K562 (cell line): ENCODE results near the gene RASGRP2. TPM values are rescaled to one million over a fixed set of nuclear protein-coding genes. Genes with fewer than 3 reads are reported as not detected.

Experiments used
- ATAC-seq: fragments of 200-7000 bp; cut with Tn5 transposase; 3 replicates; pipeline ENCODE4 v1.9.1; 2020; ENCODE audit warnings: moderate library complexity
- BruUV-seq: library from RNA; stranded (reverse); fragments of 400-500 nt; replicated peaks from 2 replicates; lab custom pipeline; 2021; lab: Mats Ljungman, UMichigan
- CTCF ChIA-PET: fragments of 300-600 bp; formaldehyde crosslinking; extraction: SDS; loops from one replicate; lab custom pipeline; 2021; ENCODE audit warnings: low intra/inter-chr PET ratio; lab: Yijun Ruan, JAX
- POLR2A ChIA-PET: fragments of 300-600, 350-650 bp; sonication (Branson Sonifier 250); formaldehyde crosslinking; extraction: SDS; loops from one replicate; lab custom pipeline; 2021; ENCODE audit warnings: antibody characterized with exemption, inconsistent platforms; lab: Yijun Ruan, JAX
- DNase-seq, 4 experiments: peaks; one replicate each; pipeline versions ENCODE4 v3.0.0 to v3.0.0-alpha.2; 2011 to 2018; ENCODE audit warnings: low spot score in 3 of 4, mixed read lengths in 3 of 4; ENCODE audit errors: extremely low read depth in 1 of 4
- FAIRE-seq: peaks from 2 replicates; lab custom pipeline; 2011; peaks lifted over from hg19 to GRCh38; lab: Jason Lieb, UNC
- H2AFZ ChIP-seq: 2 replicates; pipeline ENCODE4 v1.6.0; 2011; ENCODE audit warnings: low read depth, low read length, control low read depth, inconsistent platforms
- H3K27ac ChIP-seq: fragments of 200-600 bp; 3 replicates; pipeline ENCODE4 v1.8.0; 2011; ENCODE audit warnings: low read depth, mild to moderate bottlenecking, control low read depth, inconsistent platforms, low read length, moderate library complexity, mixed read lengths; ENCODE audit errors: extremely low read depth
- H3K27me3 ChIP-seq, 2 experiments: fragments of 300-600 bp in 1 of 2; 2 replicates in 1 of 2; 3 replicates in 1 of 2; pipeline versions ENCODE4 v1.6.0 to v1.8.0; 2011; ENCODE audit warnings: inconsistent platforms in 2 of 2, low read length in 2 of 2, mild to moderate bottlenecking in 1 of 2, mixed read lengths in 1 of 2, moderate library complexity in 1 of 2; ENCODE audit not compliant: control insufficient read depth in 2 of 2, insufficient read depth in 2 of 2
- H3K36me3 ChIP-seq: fragments of 300-600 bp; 3 replicates; pipeline ENCODE4 v1.8.0; 2011; ENCODE audit warnings: mild to moderate bottlenecking, low read length, inconsistent platforms; ENCODE audit not compliant: control insufficient read depth, insufficient read depth
- H3K4me1 ChIP-seq, 2 experiments: fragments of 200-600 bp in 1 of 2; replicated peaks in 1 of 2; 2 replicates in 1 of 2; 3 replicates in 1 of 2; pipeline versions ENCODE4 v1.5.1 to v1.8.0; 2011; ENCODE audit warnings: inconsistent platforms in 2 of 2, low read length in 2 of 2, mild to moderate bottlenecking in 1 of 2, mixed read lengths in 1 of 2, moderate library complexity in 1 of 2; ENCODE audit not compliant: control insufficient read depth in 2 of 2, insufficient read depth in 2 of 2
- H3K4me2 ChIP-seq: 2 replicates; pipeline ENCODE4 v1.6.1; 2011; ENCODE audit warnings: low read length, control low read depth, inconsistent platforms, mixed read lengths; ENCODE audit not compliant: insufficient read depth
- H3K4me3 ChIP-seq: fragments of 200-600 bp; sonication (generic), shearing (Covaris generic); 2 replicates; pipeline ENCODE4 v1.5.1; 2016; ENCODE audit warnings: control low read depth, inconsistent platforms
- H3K79me2 ChIP-seq: fragments of 200-600 bp; 3 replicates; pipeline ENCODE4 v1.8.0; 2011; ENCODE audit warnings: low read length, inconsistent platforms; ENCODE audit not compliant: control insufficient read depth, insufficient read depth
- H3K9ac ChIP-seq, 2 experiments: 2 replicates each; pipeline versions ENCODE4 v1.6.0 to v1.6.1; 2011; ENCODE audit warnings: low read depth in 2 of 2, low read length in 2 of 2, control low read depth in 1 of 2, inconsistent platforms in 1 of 2, mild to moderate bottlenecking in 1 of 2, mixed read lengths in 1 of 2; ENCODE audit not compliant: insufficient read depth in 1 of 2
- H3K9me1 ChIP-seq: one replicate; pipeline ENCODE4 v1.6.0; 2011; ENCODE audit warnings: inconsistent platforms, mild to moderate bottlenecking, low read length, moderate library complexity; ENCODE audit not compliant: control insufficient read depth, insufficient read depth
- H3K9me3 ChIP-seq: replicated peaks from 2 replicates; pipeline ENCODE4 v1.5.1; 2011; ENCODE audit warnings: low read depth, low read length, inconsistent platforms; ENCODE audit not compliant: control insufficient read depth, insufficient read depth
- H4K20me1 ChIP-seq: replicated peaks from 2 replicates; pipeline ENCODE4 v1.6.1; 2011; ENCODE audit warnings: low read length, inconsistent platforms, mixed read lengths; ENCODE audit not compliant: control insufficient read depth, insufficient read depth
- ESRRB ChIP-seq: fragments of 250-450 bp; sonication (Bioruptor Pico); IDR thresholded peaks from 2 replicates; pipeline ENCODE4 v1.5.0; 2020; ENCODE audit warnings: mild to moderate bottlenecking, moderate library complexity, borderline replicate concordance
- RBM25 ChIP-seq: fragments of 200-400 bp; formaldehyde crosslinking; IDR thresholded peaks from 2 replicates; pipeline ENCODE4 v1.6.1; 2018; ENCODE audit warnings: low read length, low read depth, moderate library complexity; ENCODE audit not compliant: severe bottlenecking
- WGBS: fragments of 100-300 bp; shearing (Covaris generic); methylation state at CpG from one replicate; pipeline ENCODE4 v1.1.6; 2016; ENCODE audit warnings: low coverage, mixed read lengths; ENCODE audit not compliant: insufficient coverage; ENCODE audit errors: missing lambda C conversion rate; 5-methylcytosine and 5-hydroxymethylcytosine counted together
- in situ Hi-C: fragments of 300-500 bp; cut with MboI; formaldehyde crosslinking; loops from 4 replicates; pipeline ENCODE4 v1.15.0; 2018; ENCODE audit warnings: inconsistent platforms, mixed read lengths
- intact Hi-C: fragments of 100-400 bp; cut with micrococcal nuclease; formaldehyde crosslinking; loops from 2 replicates; pipeline ENCODE4 v1.14.2; 2022
- polyA plus RNA-seq, 8 experiments: library from polyadenylated mRNA; depleted of rRNA in 4 of 8; stranded (reverse) in 5 of 8; unstranded in 3 of 8; fragments of >200 nt; fragmentation: Nextera tagmentation in 2 of 8; fragmentation: Illumina TruSeq in 1 of 8; extraction: Ambion mirVana in 2 of 8; extraction: Trizol in 1 of 8; gene quantifications; 2 replicates each; pipeline versions ENCODE4 v1.2.1 to v1.2.3, GENCODE V29; 2011 to 2014; ENCODE audit warnings: inconsistent platforms in 1 of 8, missing spikeins in 1 of 8
- total RNA-seq, 7 experiments: library from RNA; depleted of rRNA in 6 of 7; stranded (reverse); fragments of >200 nt in 6 of 7; fragmentation: Illumina TruSeq in 2 of 7; extraction: Trizol in 2 of 7; gene quantifications; 2 replicates each; pipeline versions ENCODE4 v1.2.1 to v1.2.3, GENCODE V29; 2011 to 2021; ENCODE audit warnings: low replicate concordance in 1 of 7

The RASGRP2 gene
- total and polyA plus RNA-seq, 9 of the 15 experiments (the other 6 are each of a cell fraction or from before 2014, with no cell fraction given), result 0.87 to 22.7 (median 5.5) TPM

- Histone ChIP-seq H3K4me3 (no peak overlapping the region), H3K27ac (no peak overlapping the region), H2AFZ (no peak overlapping the region), H3K27me3 (no peaks in the 10 kb centered on the region), H3K9ac (peak overlapping the region in 1 of 2 experiments; percentile 61; a peak in 2 of 4 replicates), H3K4me2 (no peak overlapping the region), H3K36me3 (peaks cover 17% of the 10 kb centered on the region; the same call in 2 of the 3 replicates), H3K79me2 (no peaks in the 10 kb centered on the region), H4K20me1 (peaks cover 9% of the 10 kb centered on the region), H3K9me3 (no peaks in the 10 kb centered on the region), H3K9me1 (peaks cover 6% of the 10 kb centered on the region), H3K4me1 (peaks cover 21 to 73% of the 10 kb centered on the region in 2 experiments)
- BruUV-seq, result no TSS peak
- TF ChIP-seq RBM25, result peak; percentile 34
- TF ChIP-seq ESRRB, result no peak
- in situ Hi-C loops, result no loop called here
- ChIA-PET POLR2A (interaction anchor here (0.6 to 3.9 kb wide), 4 partner anchors 9 to 507 kb away, joined by 3 to 18 read pairs (median 4); no protein-coding TSS in a partner anchor), CTCF (no interaction called here)
- intact Hi-C loops, result no loop called here
- DNase-seq (peak in 1 of 4 experiments; percentile 8), FAIRE-seq (no peak), ATAC-seq (no peak)
- WGBS, result 78% methylated on average over 15 of the region's 15 CpGs
Observed at GRCh38 chr11:64758330-64759079, 14.6 kb upstream of the RASGRP2 start.
